NCI-H2227 (cell line): ENCODE measurements around the gene SLCO4A1.

Experiments used
- DNase-seq: peaks from one replicate; lab custom pipeline; 2025; ENCODE audit not compliant: unreplicated experiment; lab: John Stamatoyannopoulos, UW

The SLCO4A1 gene

GRCh38 chr20:62696989-62697388, 54.7 kb downstream of the SLCO4A1 start:
- no peak for DNase-seq

- DNase-seq, result no peak
These were observed 55.2 kb downstream of the SLCO4A1 start for GRCh38 chr20:62697468-62697912.

- DNase-seq, result no peak
These were observed 55.9 kb downstream of the SLCO4A1 start for GRCh38 chr20:62698231-62698630.

- DNase-seq, result no peak
These were observed 57.0 kb downstream of the SLCO4A1 start for GRCh38 chr20:62699296-62699695.

GRCh38 chr20:62699741-62700140, 57.4 kb downstream of the SLCO4A1 start:
- no peak for DNase-seq

- no peak for DNase-seq
These were observed 58.1 kb downstream of the SLCO4A1 start for GRCh38 chr20:62700261-62700930.

- DNase-seq, result no peak
These were observed 59.1 kb downstream of the SLCO4A1 start for GRCh38 chr20:62701161-62702012.

- DNase-seq, result no peak
These were observed 59.7 kb downstream of the SLCO4A1 start for GRCh38 chr20:62702013-62702300.

GRCh38 chr20:62702895-62703852, 60.9 kb downstream of the SLCO4A1 start:
- no peak for DNase-seq

- DNase-seq, result no peak
These were observed 61.5 kb downstream of the SLCO4A1 start for GRCh38 chr20:62703853-62704228.

- peak; percentile 88 for DNase-seq
These were observed 62.1 kb downstream of the SLCO4A1 start for GRCh38 chr20:62704341-62704948.

- DNase-seq, result no peak
These were observed 63.3 kb downstream of the SLCO4A1 start for GRCh38 chr20:62705627-62706026.

GRCh38 chr20:62706344-62706743, 64.0 kb downstream of the SLCO4A1 start:
- DNase-seq, result no peak

GRCh38 chr20:62706857-62707256, 64.6 kb downstream of the SLCO4A1 start:
- DNase-seq, result no peak

GRCh38 chr20:62707276-62707920, 65.1 kb downstream of the SLCO4A1 start:
- no peak for DNase-seq

- DNase-seq, result peak; percentile 54
These were observed 65.7 kb downstream of the SLCO4A1 start for GRCh38 chr20:62707921-62708521.

- DNase-seq, result no peak
These were observed 66.6 kb downstream of the SLCO4A1 start, which contains the start of gene NTSR1 for GRCh38 chr20:62708591-62709536. Gene NTSR1, plus strand, starts transcription at chr20:62708836. Its CDS starts 372 bp downstream, at chr20:62709208.

- DNase-seq, result no peak
These were observed 67.2 kb downstream of the SLCO4A1 start for GRCh38 chr20:62709537-62709905.
